ENCODE data around the gene FPGS. TPM values are rescaled to one million over a fixed set of nuclear protein-coding genes. Genes with fewer than 3 reads are reported as not detected.

FPGS gene
- total RNA-seq, 1 experiment from 2014 or later: 81.7 TPM

- TF ChIP-seq ZNF281 (CRISPR knock-in tag; IDR thresholded peaks at IDR 0.05) (peak; percentile 94), ZBTB43 (CRISPR knock-in tag; IDR thresholded peaks at IDR 0.05) (no peak), ATF3 (CRISPR knock-in tag; conservative IDR thresholded peaks at IDR 0.05) (no peak), CREM (CRISPR knock-in tag; IDR thresholded peaks at IDR 0.05) (0 out of 2 replicates have a peak, but pooled peaks have one; percentile 34), ERG (CRISPR knock-in tag; IDR thresholded peaks at IDR 0.05) (no peak), ESRRA (CRISPR knock-in tag; IDR thresholded peaks at IDR 0.05; ENCODE audit: borderline replicate concordance) (peak; percentile 3; the same call in 1 of the 2 replicates), RORB (CRISPR knock-in tag; IDR thresholded peaks at IDR 0.05) (no peak), ATF2 (CRISPR knock-in tag; IDR thresholded peaks at IDR 0.05; ENCODE audit: borderline replicate concordance, low read depth) (no peak), FOXP1 (CRISPR knock-in tag; IDR thresholded peaks at IDR 0.05; ENCODE audit: borderline replicate concordance) (no peak; the same call in 1 of the 2 replicates), JAZF1 (CRISPR knock-in tag; IDR thresholded peaks at IDR 0.05) (no peak), ZNF138 (CRISPR knock-in tag; conservative IDR thresholded peaks at IDR 0.05) (no peak), MXD4 (CRISPR knock-in tag; IDR thresholded peaks at IDR 0.05; ENCODE audit: borderline replicate concordance) (no peak), AR (CRISPR knock-in tag; IDR thresholded peaks at IDR 0.05) (no peak), FOXJ3 (CRISPR knock-in tag; IDR thresholded peaks at IDR 0.05; ENCODE audit: borderline replicate concordance) (no peak), MYBL2 (CRISPR knock-in tag; IDR thresholded peaks at IDR 0.05) (no peak), CBFB (CRISPR knock-in tag; IDR thresholded peaks at IDR 0.05; ENCODE audit: low read depth) (0 out of 2 replicates have a peak, but pooled peaks have one; percentile 83), USF2 (CRISPR knock-in tag; IDR thresholded peaks at IDR 0.05) (peak; percentile 52), ZNF512 (CRISPR knock-in tag; IDR thresholded peaks at IDR 0.05; ENCODE audit: borderline replicate concordance) (no peak), ZNF396 (CRISPR knock-in tag; IDR thresholded peaks at IDR 0.05; ENCODE audit: borderline replicate concordance) (no peak), SMAD4 (CRISPR knock-in tag; IDR thresholded peaks at IDR 0.05) (no peak), E2F4 (CRISPR knock-in tag; IDR thresholded peaks at IDR 0.05; ENCODE audit: borderline replicate concordance, low read depth) (no peak), PRRX2 (CRISPR knock-in tag; IDR thresholded peaks at IDR 0.05) (no peak), MLX (CRISPR knock-in tag; IDR thresholded peaks at IDR 0.05) (no peak)
These were observed 16.5 kb upstream of the FPGS start, which contains the start of gene CDK9 (continued) for GRCh38 chr9:127785933-127786772.

Data from WTC11 (cell line).